ENCODE measurements around the gene MSMO1.
"Not testable (repeated sequence)": the region's sequence is repeated elsewhere in the genome, so short reads cannot be mapped to it uniquely, and the experiment has no call there.

The MSMO1 gene

DNA sequence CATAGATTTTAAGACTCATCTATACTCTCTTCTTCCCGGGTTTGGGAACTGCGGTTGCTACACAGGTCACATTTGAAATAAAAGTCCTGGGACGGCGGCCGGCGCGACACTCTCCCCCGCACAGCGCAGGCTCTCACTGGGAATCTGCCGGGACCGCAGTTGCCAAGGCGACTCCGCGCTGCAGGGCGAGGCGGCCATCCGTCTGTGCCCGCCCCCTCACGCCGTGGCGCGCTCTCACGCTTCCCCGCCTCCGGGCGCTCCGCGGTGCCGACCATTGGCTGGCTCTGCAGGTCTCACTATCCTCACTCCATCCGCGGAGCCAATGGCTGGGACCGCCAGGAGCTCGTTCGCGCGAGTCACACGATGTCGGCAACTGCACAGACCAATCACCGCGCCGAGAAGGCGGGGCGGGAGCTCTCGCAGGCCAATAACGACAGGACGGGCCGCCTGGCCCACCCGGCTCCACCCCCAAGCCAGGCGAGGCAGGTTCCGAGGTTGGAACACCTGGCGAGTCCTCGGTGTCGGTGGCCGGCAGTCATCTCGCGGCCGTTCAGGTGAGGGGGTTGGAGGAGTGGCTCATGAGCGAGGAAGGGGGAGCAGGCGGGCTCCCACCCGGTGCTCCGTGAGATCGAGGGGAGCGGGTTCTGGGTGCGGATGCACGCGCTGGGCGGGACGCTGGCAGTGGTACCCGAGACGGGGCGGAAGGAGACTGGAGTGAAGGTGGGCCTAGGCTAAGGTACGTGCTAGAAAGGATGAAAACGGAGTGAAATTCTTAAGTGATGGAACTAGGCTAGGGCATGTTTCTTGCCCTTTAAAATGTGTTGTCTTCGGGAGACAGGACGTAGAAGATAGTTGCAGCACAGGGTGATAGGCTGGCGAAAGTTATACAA lies at the start of gene MSMO1:
Gene MSMO1, plus strand, starts transcription at position 459 of the 890 bp plus-strand sequence. CDS start 5,702 bp downstream, outside the sequence.
- peak; percentile 97 for DNase-seq (ENCODE audit: low read depth, low spot score)

DNA sequence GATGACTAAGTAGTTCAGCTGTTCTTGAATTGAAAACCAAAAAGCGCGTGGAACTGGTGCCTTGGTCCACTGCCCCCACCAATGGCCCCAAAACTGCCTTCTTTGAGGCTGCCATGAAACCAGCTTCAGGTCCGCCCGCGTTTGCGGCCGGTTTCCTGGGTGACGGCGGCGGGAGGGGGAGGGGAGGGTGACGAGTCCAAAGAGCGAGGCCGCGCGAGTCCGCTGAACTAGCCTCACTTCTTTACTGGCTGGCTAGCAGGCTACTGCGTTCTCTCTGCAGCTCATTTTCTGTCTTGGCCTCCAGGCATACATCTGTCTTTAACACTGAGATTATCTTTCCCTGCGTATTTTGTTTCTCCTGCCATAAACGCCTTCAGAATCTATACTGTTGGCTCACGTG lies 47.9 kb upstream of the MSMO1 start:
- DNase-seq (ENCODE audit: low read depth, low spot score) = not testable (repeated sequence)

DNA sequence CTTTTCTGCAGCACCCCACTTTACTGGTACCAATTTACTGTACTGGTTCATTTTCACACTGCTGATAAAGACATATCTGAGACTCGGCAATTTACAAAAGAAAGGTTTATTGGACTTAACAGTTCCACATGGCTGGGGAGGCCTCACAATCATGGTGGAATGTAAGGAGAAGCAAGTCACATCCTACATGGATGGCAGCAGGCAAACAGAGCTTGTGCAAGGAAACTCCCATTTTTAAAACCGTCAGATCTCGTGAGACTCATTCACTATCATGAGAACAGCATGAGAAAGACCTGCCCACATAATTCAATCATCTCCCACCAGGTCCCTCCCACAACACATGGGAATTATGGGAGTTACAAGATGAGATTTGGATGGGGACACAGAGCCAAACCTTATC lies 42.8 kb upstream of the MSMO1 start:
- DNase-seq (ENCODE audit: low read depth, low spot score) = not testable (repeated sequence)

DNA sequence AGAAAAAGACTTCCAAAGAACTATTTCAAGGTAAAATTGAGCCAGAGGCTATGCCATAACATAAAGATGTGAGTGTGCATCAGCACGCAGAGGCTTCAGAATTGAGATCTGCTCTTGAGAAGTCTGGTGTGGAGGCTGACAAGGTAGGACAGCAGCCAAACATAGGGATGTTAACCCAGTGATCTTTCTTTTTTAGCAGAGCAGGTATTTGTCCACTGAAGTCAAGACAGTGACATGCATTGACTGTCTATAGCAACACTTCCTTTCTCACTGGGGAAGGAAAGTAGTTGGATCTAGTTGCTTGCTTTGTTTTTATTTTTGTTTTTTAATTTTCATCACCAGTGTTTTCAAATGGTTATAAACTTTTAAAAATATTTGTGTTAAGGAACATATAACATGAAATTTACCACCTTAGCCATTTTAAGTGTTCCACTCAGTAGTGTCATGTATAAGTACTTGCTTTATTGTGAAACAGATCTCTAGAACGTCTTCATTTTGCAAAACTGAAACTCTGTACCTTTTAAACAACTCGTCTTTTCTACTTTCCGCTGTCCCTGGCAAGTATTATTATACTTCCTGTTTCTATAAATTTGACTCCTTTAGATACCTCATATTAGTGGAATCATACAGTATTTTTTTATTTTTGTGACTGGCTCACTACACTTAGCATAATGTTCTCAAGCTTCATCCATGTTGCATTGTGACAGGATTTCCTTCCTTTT lies 40.7 kb upstream of the MSMO1 start:
- DNase-seq (ENCODE audit: low read depth, low spot score) = not testable (repeated sequence)

DNA sequence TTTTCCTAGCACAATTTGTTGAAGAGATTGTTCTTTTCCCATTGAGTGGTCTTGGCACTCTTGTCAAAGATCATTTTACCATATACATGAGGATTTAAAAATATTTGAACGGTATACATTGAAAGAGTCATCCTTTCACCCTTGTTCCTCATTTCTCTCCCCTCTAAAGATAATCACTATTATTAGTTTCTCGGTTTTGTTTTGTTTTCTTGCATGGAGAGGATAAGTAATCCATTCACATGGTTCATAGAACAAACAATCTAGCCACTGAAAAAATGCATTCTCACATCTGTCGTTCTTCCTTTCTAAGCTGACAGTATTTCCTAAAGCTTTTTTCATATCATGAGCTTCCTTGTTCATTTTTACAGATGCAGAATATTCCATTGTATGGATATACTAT lies 39.2 kb upstream of the MSMO1 start:
- DNase-seq (ENCODE audit: low read depth, low spot score) = no peak

DNA sequence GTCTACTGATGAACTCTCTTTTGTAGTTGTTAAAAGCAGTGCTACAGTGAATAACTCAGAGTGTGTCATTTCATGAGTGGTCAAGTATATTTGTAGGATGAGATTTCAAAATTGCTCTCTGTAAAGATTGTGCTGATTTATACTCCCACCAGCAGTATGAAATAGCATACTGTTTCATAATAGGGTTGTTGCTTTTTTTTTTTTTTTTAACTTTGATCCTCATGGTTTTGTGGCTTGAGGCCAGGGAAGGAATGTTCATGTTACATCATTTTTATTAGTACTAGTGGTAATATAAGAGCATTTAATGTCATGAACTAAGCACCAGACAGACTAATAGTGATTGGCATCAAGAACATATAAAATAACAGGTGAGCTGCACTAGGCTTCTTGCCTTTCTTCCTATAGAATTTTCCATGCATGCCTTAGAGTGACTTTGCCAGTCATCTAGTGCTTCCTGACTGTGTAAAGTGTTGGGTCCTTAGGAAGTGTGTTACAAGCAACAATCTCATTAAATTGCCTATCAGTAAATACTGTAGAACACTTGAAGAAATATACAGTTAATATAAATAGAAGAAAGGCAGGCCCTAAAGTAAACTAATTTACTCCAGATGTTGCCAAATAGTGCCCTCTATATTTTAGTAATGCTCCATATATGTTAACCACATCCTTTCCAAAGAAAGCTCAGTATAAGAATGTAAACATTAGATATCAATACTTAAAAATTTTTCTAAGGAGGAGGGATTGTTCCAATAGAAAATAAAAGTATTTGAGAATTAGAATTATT lies 38.6 kb upstream of the MSMO1 start:
- no peak for DNase-seq (ENCODE audit: low read depth, low spot score)

DNA sequence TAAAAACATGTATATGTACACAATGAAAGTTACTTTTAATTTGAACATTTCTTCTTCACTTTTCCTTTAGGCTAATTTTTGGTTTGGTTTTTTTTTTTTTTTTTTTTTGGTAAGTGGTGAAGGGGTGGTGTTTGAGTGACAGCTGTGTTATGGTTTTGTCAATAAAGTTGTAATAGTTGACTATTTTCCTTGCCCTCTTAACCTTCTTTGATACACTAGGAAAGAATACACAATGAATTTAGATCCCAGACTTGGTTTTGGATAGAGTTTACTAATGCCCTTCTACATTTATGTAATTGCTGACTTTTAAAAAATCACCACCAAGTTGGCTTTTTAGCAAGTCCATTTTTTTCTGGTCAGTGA lies 38.1 kb upstream of the MSMO1 start:
- no peak for DNase-seq (ENCODE audit: low read depth, low spot score)

DNA sequence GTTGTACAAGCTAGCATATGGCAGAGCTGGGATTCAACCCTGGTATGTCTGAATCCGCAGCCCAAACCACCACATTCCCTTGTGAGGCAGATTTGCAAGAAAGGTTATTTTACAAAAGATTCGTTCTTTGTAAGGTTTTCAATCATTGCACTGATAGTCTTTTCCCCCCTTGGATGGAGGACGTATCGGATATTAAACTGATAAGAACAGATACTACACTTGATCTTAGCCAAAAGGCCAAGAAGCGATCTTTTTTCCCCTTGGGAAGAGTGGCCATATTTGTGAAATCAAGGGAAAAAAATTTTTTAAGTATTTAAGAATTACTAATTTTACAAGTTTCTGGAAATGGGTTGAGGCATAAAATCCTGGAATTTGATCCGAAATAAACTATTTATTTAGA lies 34.4 kb upstream of the MSMO1 start:
- peak; percentile 7 for DNase-seq (ENCODE audit: low read depth, low spot score)

DNA sequence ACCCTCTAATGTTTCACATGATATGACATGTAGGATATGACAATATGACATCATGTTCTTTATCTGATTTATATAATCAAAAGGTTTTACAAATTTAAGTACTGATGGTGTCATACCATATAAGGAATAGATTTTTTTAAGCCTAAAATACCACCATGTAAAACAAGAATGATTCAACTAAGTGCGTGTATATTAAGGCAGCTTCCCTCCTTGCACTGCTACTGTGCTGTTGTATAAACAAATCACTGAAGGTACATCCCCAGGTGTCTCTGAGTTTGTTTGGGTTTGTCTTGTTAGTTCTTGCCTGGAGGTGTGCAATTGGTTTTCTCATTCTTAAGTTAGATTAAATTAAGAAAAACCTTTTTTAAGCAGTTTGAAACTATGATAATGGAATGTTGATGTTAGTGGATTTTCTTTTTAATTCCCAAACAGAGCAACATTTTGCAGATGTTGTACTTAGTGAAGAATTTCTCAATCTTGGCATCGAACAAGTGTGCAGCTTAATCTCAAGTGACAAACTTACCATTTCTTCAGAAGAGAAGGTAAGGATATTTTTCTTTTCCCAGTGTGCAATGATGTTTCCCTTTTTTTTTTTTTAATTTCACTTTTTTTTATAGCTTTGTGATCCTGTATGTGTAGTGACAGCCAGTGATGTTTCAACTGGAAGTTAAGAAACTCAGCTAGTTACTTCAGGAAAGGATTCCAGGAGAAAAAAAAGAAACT lies 33.4 kb upstream of the MSMO1 start:
- no peak for DNase-seq (ENCODE audit: low read depth, low spot score)

DNA sequence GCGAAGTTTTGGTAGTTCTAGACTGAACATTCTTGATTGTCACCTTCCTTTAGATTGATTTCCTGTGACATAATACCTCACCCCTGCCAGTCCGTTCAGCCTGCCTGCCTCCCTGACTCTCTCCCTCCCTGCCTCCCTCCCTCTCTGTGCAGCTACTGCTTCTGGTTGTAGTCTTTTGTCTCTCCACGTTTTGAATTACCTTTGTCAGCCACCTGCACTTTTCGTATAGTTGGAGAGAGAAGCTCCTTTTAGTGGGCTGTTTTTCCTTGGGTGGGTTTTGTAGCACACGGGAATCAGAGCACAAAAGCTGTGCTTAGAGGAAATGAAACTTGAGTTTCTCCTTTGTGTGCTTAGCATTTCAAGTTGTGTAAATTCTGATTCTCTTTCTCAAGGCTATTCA lies 32.6 kb upstream of the MSMO1 start:
- no peak for DNase-seq (ENCODE audit: low read depth, low spot score)

DNA sequence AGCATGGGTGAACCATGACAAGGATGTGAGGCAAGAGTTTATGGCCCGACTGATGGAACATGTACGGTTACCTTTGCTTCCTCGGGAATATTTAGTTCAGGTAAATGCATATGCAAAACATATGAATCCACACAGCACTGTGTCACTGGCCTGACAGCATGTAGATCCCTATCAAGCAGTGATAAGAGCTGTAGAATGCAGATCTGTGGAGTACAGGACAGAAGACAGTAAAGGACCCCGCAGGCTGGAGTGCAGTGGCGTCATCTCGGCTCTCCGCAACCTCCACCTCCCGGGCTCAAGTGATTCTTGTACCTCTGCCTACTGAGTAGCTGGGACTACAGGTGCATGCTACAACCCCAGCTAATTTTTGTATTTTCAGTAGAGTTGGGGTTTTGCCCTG lies 29.8 kb upstream of the MSMO1 start:
- DNase-seq (ENCODE audit: low read depth, low spot score) = no peak

DNA sequence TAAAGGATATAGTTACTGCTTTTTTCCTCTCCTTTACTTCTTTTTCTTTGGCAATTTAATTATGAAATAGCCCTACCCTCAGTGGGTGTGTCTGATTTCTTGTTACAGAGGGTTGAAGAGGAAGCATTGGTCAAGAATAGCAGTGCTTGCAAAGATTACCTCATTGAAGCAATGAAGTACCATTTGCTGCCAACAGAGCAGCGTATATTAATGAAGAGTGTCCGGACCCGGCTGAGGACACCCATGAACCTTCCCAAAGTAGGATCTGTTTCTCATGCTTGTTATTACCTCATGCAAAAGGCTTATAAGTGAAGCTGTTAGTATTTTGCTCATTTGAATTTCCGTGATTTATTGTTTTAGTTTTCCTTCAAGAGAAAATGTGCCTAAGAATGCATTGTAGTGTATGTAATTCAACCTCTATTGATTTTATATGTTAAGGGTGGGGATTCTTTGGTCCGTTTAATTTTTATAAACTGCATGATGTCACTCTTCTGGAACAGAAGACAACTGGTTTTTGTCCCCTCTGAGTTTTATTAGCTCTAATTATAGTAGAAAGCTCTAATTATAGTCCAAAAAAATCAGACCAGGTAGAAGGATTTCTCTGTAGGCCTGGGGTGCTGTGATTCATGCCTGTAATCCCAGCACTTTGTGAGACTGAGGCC lies 27.9 kb upstream of the MSMO1 start:
- DNase-seq (ENCODE audit: low read depth, low spot score) = no peak

DNA sequence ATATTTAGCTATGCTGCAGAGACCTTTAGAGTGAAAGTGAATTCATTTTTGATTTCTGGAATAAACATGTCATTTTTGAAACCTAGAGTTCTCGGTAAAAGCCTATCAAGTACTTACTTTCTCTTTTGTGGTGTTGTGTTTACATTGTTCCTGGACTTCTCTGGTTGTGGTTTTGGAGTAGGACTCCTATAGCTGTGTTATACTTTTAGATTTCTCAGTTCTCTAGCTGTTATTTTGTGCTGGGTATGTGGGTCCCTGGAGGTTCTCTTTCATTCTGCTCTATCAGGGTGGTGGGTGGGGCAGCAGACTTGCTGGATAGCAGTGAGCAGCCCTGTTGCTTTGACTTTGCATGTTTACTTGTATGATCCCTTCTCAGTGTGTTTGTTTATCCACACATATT lies 25.6 kb upstream of the MSMO1 start:
- DNase-seq (ENCODE audit: low read depth, low spot score) = no peak

DNA sequence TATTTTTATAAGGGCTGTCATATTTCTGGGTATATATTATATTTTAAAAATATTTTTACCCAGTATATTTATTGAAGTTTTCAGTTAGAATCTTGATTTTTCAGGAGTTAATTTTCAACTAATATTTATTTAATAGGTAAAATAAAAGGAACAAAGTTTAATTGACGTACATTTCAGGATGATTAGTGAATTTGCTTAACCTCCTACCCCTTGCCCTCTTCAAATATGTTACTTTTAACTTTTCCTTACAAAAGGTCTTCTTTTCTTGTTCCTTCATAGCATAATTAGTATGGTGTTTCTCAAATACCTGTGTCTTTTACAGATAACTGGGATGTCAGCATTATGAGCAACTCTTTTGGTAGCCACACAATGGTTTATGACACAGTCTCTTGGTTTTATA lies 24.8 kb upstream of the MSMO1 start:
- DNase-seq (ENCODE audit: low read depth, low spot score) = no peak

DNA sequence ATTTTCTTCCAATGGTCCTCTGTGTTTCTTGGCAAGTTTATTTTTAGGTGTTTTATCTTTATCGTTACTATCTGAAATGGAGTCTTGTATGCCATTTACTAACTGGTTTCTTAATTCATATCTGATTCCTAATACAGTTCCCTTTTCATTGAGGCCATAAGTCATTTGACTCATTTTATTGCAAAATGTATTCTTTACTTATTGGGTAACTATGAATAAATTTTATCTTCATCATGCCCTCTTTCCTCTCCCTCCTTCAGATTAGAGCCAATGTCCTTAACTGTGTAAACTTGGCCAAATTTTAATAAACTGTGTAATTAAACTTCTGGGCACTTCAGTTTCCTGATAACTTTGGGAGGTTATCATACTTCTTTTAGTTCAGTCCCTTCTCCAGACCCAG lies 19.3 kb upstream of the MSMO1 start:
- DNase-seq (ENCODE audit: low read depth, low spot score) = no peak

DNA sequence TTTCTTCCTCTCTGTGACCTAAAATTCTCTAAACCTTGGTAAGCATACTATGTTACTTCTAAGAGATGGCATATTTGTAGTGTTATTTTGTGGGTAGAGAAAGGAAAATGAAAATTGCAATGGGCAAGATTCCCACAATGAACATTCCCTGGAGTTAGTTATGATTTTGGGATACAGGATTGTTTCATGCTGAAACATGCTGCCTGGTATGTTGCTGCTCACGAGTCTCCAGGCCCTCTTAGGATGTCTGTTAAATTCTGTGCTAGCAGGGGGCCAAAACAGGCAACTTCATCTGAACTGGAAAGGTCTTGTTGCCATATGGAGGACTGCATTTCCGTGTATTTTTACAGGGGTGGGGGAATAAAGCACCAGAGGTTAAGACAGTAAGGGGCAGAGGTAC lies 18.9 kb upstream of the MSMO1 start:
- DNase-seq (ENCODE audit: low read depth, low spot score) = no peak

DNA sequence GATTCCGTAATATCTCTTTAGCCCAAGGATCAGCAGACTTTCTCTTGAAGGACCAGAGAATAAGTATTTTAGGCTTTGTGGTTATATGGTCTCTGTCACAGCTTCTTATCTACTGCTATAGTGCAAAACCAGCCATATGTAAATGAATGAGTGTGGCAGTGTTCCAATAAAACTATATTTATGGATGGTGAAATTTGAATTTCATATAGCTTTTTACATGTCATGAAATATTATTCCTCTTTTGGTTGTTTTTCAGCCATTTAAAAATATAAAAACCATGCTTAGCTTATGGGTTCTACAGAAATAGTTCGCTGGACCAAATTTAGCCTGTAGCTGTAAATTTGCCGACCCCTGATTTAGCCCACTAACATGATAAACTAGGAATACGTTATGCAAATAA lies 18.0 kb upstream of the MSMO1 start:
- no peak for DNase-seq (ENCODE audit: low read depth, low spot score)

DNA sequence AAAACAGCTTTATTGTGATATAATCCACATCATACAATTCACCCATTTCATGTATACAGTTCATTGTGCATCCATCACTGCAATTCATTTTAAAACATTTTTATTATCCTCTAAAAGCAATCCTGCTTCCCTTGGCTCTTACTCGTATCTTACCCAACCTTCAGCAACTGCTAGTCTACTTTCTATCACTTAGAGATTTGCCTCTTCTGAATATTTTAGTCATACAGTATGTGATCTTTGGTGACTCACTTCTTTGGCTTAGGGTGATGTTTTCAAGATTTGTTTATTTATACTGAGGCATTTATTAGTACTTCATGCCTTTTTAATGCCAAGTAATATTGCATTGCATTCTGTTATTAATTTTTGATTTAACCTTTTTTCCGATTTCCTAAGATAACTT lies 15.0 kb upstream of the MSMO1 start:
- no peak for DNase-seq (ENCODE audit: low read depth, low spot score)

DNA sequence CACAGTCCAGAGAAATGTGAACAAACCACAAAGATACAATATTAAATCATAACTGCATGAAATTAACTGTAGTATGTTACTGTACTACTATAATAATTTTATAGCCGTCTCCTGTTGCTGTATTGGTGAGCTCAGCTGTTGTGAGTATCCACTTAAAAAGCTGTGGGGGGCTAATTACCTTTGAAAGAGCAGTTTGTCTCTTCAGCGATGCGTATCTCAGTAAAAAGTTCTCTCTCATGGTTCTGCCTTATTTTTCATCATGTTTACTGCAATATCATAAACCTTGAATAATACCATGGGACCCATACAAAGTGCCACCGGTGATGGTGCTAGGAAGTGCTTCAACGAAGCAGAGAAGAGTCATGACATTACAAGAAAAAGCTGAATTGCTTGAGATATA lies 8.4 kb upstream of the MSMO1 start:
- no peak for DNase-seq (ENCODE audit: low read depth, low spot score)

DNA sequence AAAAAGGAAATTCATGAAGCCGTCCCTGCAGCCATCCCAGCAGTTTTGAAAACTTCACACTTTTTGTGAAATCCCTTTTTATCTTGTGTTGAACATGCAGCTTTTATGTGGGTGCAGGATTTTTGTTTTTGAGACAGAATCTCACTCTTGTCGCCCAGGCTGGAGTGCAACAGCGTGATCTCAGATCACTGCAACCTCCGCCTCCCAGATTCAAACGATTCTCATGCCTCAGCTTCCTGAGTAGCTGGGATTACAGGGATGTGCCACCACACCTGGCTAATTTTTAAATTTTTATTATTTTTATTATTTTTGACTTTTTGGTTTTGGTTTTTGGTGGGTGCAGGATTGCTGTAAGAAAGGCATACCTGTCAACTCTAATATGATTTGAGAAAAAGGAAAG lies 8.0 kb upstream of the MSMO1 start:
- no peak for DNase-seq (ENCODE audit: low read depth, low spot score)

DNA sequence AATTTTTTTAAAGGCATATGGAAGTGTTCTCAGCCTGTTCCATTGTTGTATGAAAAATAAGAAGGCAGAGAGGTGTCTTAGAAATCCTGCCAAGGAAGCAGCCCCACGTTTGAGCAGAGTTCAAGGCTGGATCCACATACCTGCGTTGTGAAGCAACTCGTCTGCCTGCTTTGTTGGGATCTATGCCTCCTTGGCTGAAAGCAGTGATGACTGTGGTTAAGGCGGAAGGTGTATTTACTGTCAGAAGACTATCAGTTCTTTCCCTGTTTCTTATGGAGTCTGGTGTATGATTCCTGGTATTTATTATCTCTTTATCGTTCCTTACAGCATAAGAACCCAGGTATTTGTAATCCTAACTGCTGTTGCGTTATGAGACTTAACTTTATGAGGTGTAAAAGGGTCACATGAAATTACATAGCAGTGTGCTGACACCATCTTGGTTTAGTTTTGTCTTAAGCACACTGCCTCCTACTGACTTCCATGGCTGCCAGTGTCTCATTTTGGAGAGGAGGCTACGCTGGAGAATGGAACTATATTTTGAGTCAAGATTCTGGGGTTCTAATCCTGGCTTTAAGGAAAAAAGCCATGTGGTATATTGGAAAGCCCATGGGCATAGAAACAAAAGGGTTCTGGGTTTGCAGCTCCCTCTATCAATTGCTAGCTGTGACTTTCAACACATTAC lies 3.1 kb upstream of the MSMO1 start:
- no peak for DNase-seq (ENCODE audit: low read depth, low spot score)
